ENCODE results near the gene HOXC12.

GRCh38 chr12:53950789-53951576 lies 3.7 kb upstream of the HOXC12 start:
- no peak for TF ChIP-seq CTCF (IDR thresholded peaks at IDR 0.05)
- no peak for TF ChIP-seq POLR2A (IDR thresholded peaks at IDR 0.05)

Data from adrenal gland (tissue), 5 donors.